ENCODE results near the gene CENPW. TPM values are rescaled to one million over a fixed set of nuclear protein-coding genes. Genes with fewer than 3 reads are reported as not detected.
A peak's percentile ranks its signal among the peaks of the same experiment; 100 is the strongest.

The CENPW gene
- total and polyA plus RNA-seq, 2 donors from 2014 or later: 2.6 to 5.8 TPM

DNA sequence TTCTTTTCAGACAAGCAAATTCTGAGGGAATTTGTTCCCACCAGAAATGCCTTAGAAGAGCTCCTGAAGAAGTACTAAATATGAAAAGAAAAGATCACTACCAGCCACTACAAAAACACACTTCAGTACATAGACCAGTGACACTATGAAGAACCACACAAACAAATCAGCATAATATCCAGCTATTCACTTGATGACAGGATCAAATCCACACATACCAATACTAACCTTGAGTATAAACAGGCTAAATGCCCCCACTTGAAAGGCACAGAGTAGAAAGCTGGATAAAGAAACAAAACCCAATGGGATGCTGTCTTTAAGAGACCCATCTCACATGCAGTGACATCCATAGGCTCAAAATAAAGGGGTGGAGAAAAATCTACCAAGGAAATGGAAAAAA lies 43.3 kb downstream of the CENPW start:
- no peaks in the 10 kb centered on the region for H3K36me3 ChIP-seq (ENCODE audit: control insufficient read depth in 2 of 3, insufficient read depth in 3 of 3, low read length in 3 of 3)
- H3K4me1 ChIP-seq (ENCODE audit: control insufficient read depth in 2 of 3, insufficient read depth in 2 of 3, low read depth in 1 of 3, low read length in 3 of 3): no peaks in the 10 kb centered on the region
- no peaks in the 10 kb centered on the region for H3K27me3 ChIP-seq (ENCODE audit: control insufficient read depth, insufficient read depth, low read length)
- intact Hi-C loops (cut with DNase I): no loop called here
- H3K9me3 ChIP-seq (ENCODE audit: control insufficient read depth in 2 of 3, insufficient read depth in 1 of 3, low read length in 3 of 3): peaks cover 0 to 12% (median 0%) of the 10 kb centered on the region in 3 donors
- FAIRE-seq (no peak), DNase-seq (no peak)
- H3K27ac ChIP-seq (ENCODE audit: low read depth in 2 of 2, low read length in 2 of 2): no peak overlapping the region
- H3K4me3 ChIP-seq (ENCODE audit: low read length in 3 of 3): no peak overlapping the region
- no peak overlapping the region for H3K9ac ChIP-seq (ENCODE audit: low read length in 3 of 3)
- TF ChIP-seq, protein P1, sequence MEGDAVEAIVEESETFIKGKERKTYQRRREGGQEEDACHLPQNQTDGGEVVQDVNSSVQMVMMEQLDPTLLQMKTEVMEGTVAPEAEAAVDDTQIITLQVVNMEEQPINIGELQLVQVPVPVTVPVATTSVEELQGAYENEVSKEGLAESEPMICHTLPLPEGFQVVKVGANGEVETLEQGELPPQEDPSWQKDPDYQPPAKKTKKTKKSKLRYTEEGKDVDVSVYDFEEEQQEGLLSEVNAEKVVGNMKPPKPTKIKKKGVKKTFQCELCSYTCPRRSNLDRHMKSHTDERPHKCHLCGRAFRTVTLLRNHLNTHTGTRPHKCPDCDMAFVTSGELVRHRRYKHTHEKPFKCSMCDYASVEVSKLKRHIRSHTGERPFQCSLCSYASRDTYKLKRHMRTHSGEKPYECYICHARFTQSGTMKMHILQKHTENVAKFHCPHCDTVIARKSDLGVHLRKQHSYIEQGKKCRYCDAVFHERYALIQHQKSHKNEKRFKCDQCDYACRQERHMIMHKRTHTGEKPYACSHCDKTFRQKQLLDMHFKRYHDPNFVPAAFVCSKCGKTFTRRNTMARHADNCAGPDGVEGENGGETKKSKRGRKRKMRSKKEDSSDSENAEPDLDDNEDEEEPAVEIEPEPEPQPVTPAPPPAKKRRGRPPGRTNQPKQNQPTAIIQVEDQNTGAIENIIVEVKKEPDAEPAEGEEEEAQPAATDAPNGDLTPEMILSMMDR (IDR thresholded peaks at IDR 0.05; ENCODE audit: borderline replicate concordance, extremely low read depth, insufficient read depth): no peak

DNA sequence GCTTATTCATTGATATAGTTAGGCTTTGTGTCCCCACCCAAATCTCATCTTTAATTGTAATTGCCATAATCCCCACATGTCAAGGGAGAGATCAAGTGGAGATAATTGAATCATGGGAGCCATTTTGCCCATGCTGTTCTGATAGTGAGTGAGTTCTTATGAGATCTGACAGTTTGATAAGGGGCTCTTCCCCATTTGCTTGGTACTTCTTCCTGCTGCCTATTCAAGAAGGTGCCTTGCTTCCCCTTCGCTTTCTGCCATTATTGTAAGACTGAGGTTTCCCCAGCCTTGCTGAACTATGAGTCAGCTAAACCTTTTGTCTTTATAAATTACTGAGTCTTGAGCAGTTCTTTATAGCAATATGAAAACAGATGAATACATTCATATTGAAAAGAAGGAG lies 45.6 kb downstream of the CENPW start:
- H3K27ac ChIP-seq (ENCODE audit: low read depth in 2 of 2, low read length in 2 of 2): no peak overlapping the region
- no peak overlapping the region for H3K4me3 ChIP-seq (ENCODE audit: low read length in 3 of 3)
- TF ChIP-seq, protein P1 (IDR thresholded peaks at IDR 0.05; ENCODE audit: borderline replicate concordance, extremely low read depth, insufficient read depth): no peak
- FAIRE-seq: no peak
- H3K9me3 ChIP-seq (ENCODE audit: control insufficient read depth in 2 of 3, insufficient read depth in 1 of 3, low read length in 3 of 3): peaks cover 0 to 12% (median 0%) of the 10 kb centered on the region in 3 donors
- no peaks in the 10 kb centered on the region for H3K27me3 ChIP-seq (ENCODE audit: control insufficient read depth, insufficient read depth, low read length)
- H3K9ac ChIP-seq (ENCODE audit: low read length in 3 of 3): no peak overlapping the region
- no peaks in the 10 kb centered on the region for H3K36me3 ChIP-seq (ENCODE audit: control insufficient read depth in 2 of 3, insufficient read depth in 3 of 3, low read length in 3 of 3)
- intact Hi-C loops (cut with DNase I): no loop called here
- no peaks in the 10 kb centered on the region for H3K4me1 ChIP-seq (ENCODE audit: control insufficient read depth in 2 of 3, insufficient read depth in 2 of 3, low read depth in 1 of 3, low read length in 3 of 3)
- DNase-seq: no peak

DNA sequence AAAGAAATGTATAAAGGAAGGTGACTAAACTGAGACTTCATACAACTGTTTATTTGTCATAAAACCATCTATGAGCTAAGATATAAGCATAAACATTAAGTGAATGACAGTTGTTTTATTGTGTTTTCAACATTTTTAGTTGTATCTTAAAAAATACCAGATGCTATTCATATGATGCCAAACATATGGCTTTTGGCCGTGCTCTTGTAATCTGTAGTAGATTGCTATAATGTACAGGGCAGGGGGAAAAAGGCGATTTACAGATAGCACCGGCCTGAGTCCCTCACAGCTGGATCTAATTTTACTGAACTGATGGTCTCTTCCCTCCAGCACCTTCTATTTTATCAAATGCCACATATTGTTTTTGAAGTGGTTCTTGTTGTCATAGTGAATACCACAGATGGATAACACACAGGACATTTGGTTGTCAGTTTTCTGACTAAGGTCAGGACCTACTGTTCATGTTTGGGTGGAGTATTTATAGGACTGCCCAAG lies 48.2 kb downstream of the CENPW start:
- no peak for FAIRE-seq
- TF ChIP-seq, protein P1 (IDR thresholded peaks at IDR 0.05; ENCODE audit: borderline replicate concordance, extremely low read depth, insufficient read depth): no peak
- Histone ChIP-seq H3K4me3 (ENCODE audit: low read length in 3 of 3) (no peak overlapping the region), H3K27ac (ENCODE audit: low read depth in 2 of 2, low read length in 2 of 2) (no peak overlapping the region), H3K9me3 (ENCODE audit: control insufficient read depth in 2 of 3, insufficient read depth in 1 of 3, low read length in 3 of 3) (peaks cover 0 to 2% (median 0%) of the 10 kb centered on the region in 3 donors), H3K36me3 (ENCODE audit: control insufficient read depth in 2 of 3, insufficient read depth in 3 of 3, low read length in 3 of 3) (no peaks in the 10 kb centered on the region), H3K9ac (ENCODE audit: low read length in 3 of 3) (no peak overlapping the region), H3K27me3 (ENCODE audit: control insufficient read depth, insufficient read depth, low read length) (no peaks in the 10 kb centered on the region), H3K4me1 (ENCODE audit: control insufficient read depth in 2 of 3, insufficient read depth in 2 of 3, low read depth in 1 of 3, low read length in 3 of 3) (no peaks in the 10 kb centered on the region)
- intact Hi-C loops (cut with DNase I): no loop called here
- peak in 2 of 5 donors; percentile 27 to 57 for DNase-seq

DNA sequence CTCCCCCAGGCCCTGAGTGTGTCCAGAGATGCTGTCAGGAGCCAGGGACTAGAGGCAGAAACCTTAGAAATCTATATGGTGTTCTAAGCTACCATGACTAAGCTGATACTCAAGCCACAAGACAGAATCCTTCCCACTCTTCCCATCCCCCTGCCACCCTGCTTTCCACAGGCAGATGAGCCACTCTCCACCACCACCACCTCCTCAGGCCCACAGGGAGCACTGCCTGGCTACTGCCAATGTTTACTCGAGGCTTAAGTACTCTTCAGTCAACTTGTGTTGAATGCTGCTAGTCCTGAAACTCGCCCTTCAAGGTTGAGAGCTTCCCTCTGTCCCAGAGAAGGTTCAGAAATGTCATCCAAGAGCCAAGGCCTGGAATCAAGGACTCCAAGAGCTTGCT lies 56.2 kb downstream of the CENPW start:
- FAIRE-seq (no peak), DNase-seq (no peak)
- Histone ChIP-seq H3K9ac (ENCODE audit: low read length in 3 of 3) (no peak overlapping the region), H3K4me1 (ENCODE audit: control insufficient read depth in 2 of 3, insufficient read depth in 2 of 3, low read depth in 1 of 3, low read length in 3 of 3) (no peaks in the 10 kb centered on the region), H3K4me3 (ENCODE audit: low read length in 3 of 3) (no peak overlapping the region), H3K36me3 (ENCODE audit: control insufficient read depth in 2 of 3, insufficient read depth in 3 of 3, low read length in 3 of 3) (no peaks in the 10 kb centered on the region), H3K9me3 (ENCODE audit: control insufficient read depth in 2 of 3, insufficient read depth in 1 of 3, low read length in 3 of 3) (no peaks in the 10 kb centered on the region), H3K27me3 (ENCODE audit: control insufficient read depth, insufficient read depth, low read length) (no peaks in the 10 kb centered on the region), H3K27ac (ENCODE audit: low read depth in 2 of 2, low read length in 2 of 2) (no peak overlapping the region)
- TF ChIP-seq, protein P1 (IDR thresholded peaks at IDR 0.05; ENCODE audit: borderline replicate concordance, extremely low read depth, insufficient read depth): no peak
- intact Hi-C loops (cut with DNase I): no loop called here
